Stimulated activated CD4-positive, alpha-beta T cell treated with anti-CD3 and anti-CD28 coated beads, Interleukin-4, amount 100 ng/mL, for 24 hours (primary cell): ENCODE results near the gene GLO1.
"Not testable (repeated sequence)": the region's sequence is repeated elsewhere in the genome, so short reads cannot be mapped to it uniquely, and the experiment has no call there.

Source experiments
- DNase-seq: peaks from one replicate; pipeline ENCODE4 v3.0.0-alpha.2; 2020

The GLO1 gene

GRCh38 chr6:38703949-38704590, 1.1 kb upstream of the GLO1 start:
- DNase-seq = no peak

- no peak for DNase-seq
Observed at GRCh38 chr6:38701551-38701950, 1.4 kb downstream of the GLO1 start.

GRCh38 chr6:38699702-38700101, 3.2 kb downstream of the GLO1 start:
- DNase-seq = not testable (repeated sequence)

- no peak for DNase-seq
Observed at GRCh38 chr6:38697846-38698245, 5.1 kb downstream of the GLO1 start.

GRCh38 chr6:38696345-38696744, 6.6 kb downstream of the GLO1 start:
- DNase-seq = no peak

GRCh38 chr6:38695933-38696332, 7.0 kb downstream of the GLO1 start:
- no peak for DNase-seq

GRCh38 chr6:38695227-38695900, 7.6 kb downstream of the GLO1 start:
- no peak for DNase-seq

- no peak for DNase-seq
Observed at GRCh38 chr6:38688579-38689087, 14.3 kb downstream of the GLO1 start.

- no peak for DNase-seq
Observed at GRCh38 chr6:38687549-38687948, 15.4 kb downstream of the GLO1 start.

- DNase-seq = no peak
Observed at GRCh38 chr6:38687043-38687353, 15.9 kb downstream of the GLO1 start.

GRCh38 chr6:38686270-38687042, 16.5 kb downstream of the GLO1 start:
- no peak for DNase-seq

GRCh38 chr6:38684904-38685303, 18.0 kb downstream of the GLO1 start:
- no peak for DNase-seq

GRCh38 chr6:38684237-38684636, 18.7 kb downstream of the GLO1 start:
- DNase-seq = no peak

- DNase-seq = no peak
Observed at GRCh38 chr6:38681850-38682249, 21.1 kb downstream of the GLO1 start.

- DNase-seq = no peak
Observed at GRCh38 chr6:38679668-38680067, 23.3 kb downstream of the GLO1 start.

GRCh38 chr6:38678178-38678760, 24.7 kb downstream of the GLO1 start:
- DNase-seq = no peak

GRCh38 chr6:38676974-38677544, 25.9 kb downstream of the GLO1 start:
- DNase-seq = no peak

- DNase-seq = no peak
Observed at GRCh38 chr6:38676236-38676973, 26.5 kb downstream of the GLO1 start.

- DNase-seq = peak; percentile 59
Observed at GRCh38 chr6:38673397-38674165, 29.4 kb downstream of the GLO1 start.

GRCh38 chr6:38671885-38672467, 31.0 kb downstream of the GLO1 start:
- peak; percentile 55 for DNase-seq
